B cell (primary cell): ENCODE results near the gene SYNDIG1L. TPM values are rescaled to one million over a fixed set of nuclear protein-coding genes. Genes with fewer than 3 reads are reported as not detected.

Experiments
- ATAC-seq: fragments of 200-7000 bp; cut with Tn5 transposase; one replicate; pipeline ENCODE4 v1.10.0; 2021; ENCODE audit warnings: low read depth, mild to moderate bottlenecking, moderate number of reproducible peaks, moderate library complexity
- CTCF ChIA-PET: fragments of 350-600 bp; sonication (Branson Sonifier 250); formaldehyde crosslinking; loops from one replicate; lab custom pipeline; 2021; ENCODE audit warnings: antibody characterized with exemption, inconsistent platforms; lab: Charles Lee
- POLR2A ChIA-PET: fragments of 350-600 bp; sonication (Branson Sonifier 250); formaldehyde crosslinking; loops from one replicate; lab custom pipeline; 2021; ENCODE audit warnings: antibody characterized with exemption; lab: Charles Lee
- DNase-seq: peaks from one replicate; pipeline ENCODE4 v3.0.0; 2013
- H2AFZ ChIP-seq: 2 replicates; pipeline ENCODE4 v1.6.1; 2012; ENCODE audit warnings: mild to moderate bottlenecking, low read depth, low read length; ENCODE audit not compliant: insufficient read depth, poor library complexity, severe bottlenecking
- H3K27ac ChIP-seq, 2 donors: 1 replicate in 1 of 2; 2 replicates in 1 of 2; pipeline ENCODE4 v1.5.1; 2012 to 2013; ENCODE audit warnings: low read length in 2 of 2, mild to moderate bottlenecking in 2 of 2, moderate library complexity in 1 of 2
- H3K27me3 ChIP-seq, 4 experiments: fragments of 200-600 bp in 1 of 4; sonication (generic) in 1 of 4; replicated peaks in 1 of 4; 1 replicate in 2 of 4; 2 replicates in 2 of 4; pipeline versions ENCODE4 v1.6.1 to v1.7.0; 2013 to 2016; ENCODE audit warnings: low read length in 3 of 4, mild to moderate bottlenecking in 2 of 4, mixed read lengths in 1 of 4, moderate library complexity in 1 of 4; ENCODE audit not compliant: insufficient read depth in 4 of 4, control insufficient read depth in 3 of 4; ENCODE audit errors: control extremely low read depth in 1 of 4
- H3K36me3 ChIP-seq, 2 experiments: replicated peaks in 1 of 2; 1 replicate in 1 of 2; 2 replicates in 1 of 2; pipeline versions ENCODE4 v1.6.1 to v1.7.1; 2013; ENCODE audit warnings: low read length in 1 of 2; ENCODE audit not compliant: insufficient read depth in 2 of 2, control insufficient read depth in 1 of 2; ENCODE audit errors: control extremely low read depth in 1 of 2, extremely low read depth in 1 of 2
- H3K4me1 ChIP-seq, 2 donors: fragments of 200-600 bp in 1 of 2; sonication (generic) in 1 of 2; 1 replicate in 1 of 2; 2 replicates in 1 of 2; pipeline versions ENCODE4 v1.5.1 to v1.6.1; 2013 to 2017; ENCODE audit warnings: low read length in 2 of 2; ENCODE audit not compliant: control insufficient read depth in 2 of 2, insufficient read depth in 2 of 2
- H3K4me2 ChIP-seq: replicated peaks from 2 replicates; pipeline ENCODE3; 2012; ENCODE audit warnings: mild to moderate bottlenecking, low read depth, low read length; ENCODE audit not compliant: poor library complexity, severe bottlenecking
- H3K4me3 ChIP-seq, 5 experiments: fragments of 200-600 bp in 1 of 5; sonication (generic) in 1 of 5; 1 replicate in 3 of 5; 2 replicates in 2 of 5; pipeline versions ENCODE4 v1.5.1 to v1.7.0; 2011 to 2016; ENCODE audit warnings: low read length in 4 of 5, mild to moderate bottlenecking in 4 of 5, low read depth in 2 of 5, control low read depth in 1 of 5, moderate library complexity in 1 of 5; ENCODE audit not compliant: insufficient read depth in 1 of 5; ENCODE audit errors: control extremely low read depth in 1 of 5, extremely low read depth in 1 of 5
- H3K79me2 ChIP-seq: fragments of 200-600 bp; sonication (generic); one replicate; pipeline ENCODE4 v1.6.0; 2016; ENCODE audit warnings: low read length; ENCODE audit not compliant: control insufficient read depth, insufficient read depth
- H3K9ac ChIP-seq: fragments of 200-600 bp; sonication (generic); 2 replicates; pipeline ENCODE4 v1.6.1; 2017; ENCODE audit warnings: mild to moderate bottlenecking, low read length, moderate library complexity
- H3K9me3 ChIP-seq, 3 donors: one replicate each; pipeline versions ENCODE4 v1.6.1 to v1.7.1; 2013; ENCODE audit warnings: low read length in 2 of 3; ENCODE audit not compliant: control insufficient read depth in 2 of 3, insufficient read depth in 1 of 3; ENCODE audit errors: control extremely low read depth in 1 of 3
- H4K20me1 ChIP-seq: 2 replicates; pipeline ENCODE4 v1.6.0; 2012; ENCODE audit warnings: mild to moderate bottlenecking, low read length; ENCODE audit not compliant: insufficient read depth, control insufficient read depth, poor library complexity, severe bottlenecking
- H3K27ac Mint-ChIP-seq: one replicate; pipeline ENCODE4 v1.8.0; 2021; ENCODE audit warnings: mixed read lengths
- H3K27me3 Mint-ChIP-seq: one replicate; pipeline ENCODE4 v1.8.0; 2021; ENCODE audit warnings: mixed read lengths
- H3K4me1 Mint-ChIP-seq: one replicate; pipeline ENCODE4 v1.8.0; 2021; ENCODE audit warnings: mixed read lengths
- H3K4me3 Mint-ChIP-seq: one replicate; pipeline ENCODE4 v1.8.0; 2021; ENCODE audit warnings: mixed read lengths
- H3K9me3 Mint-ChIP-seq: one replicate; pipeline ENCODE4 v1.8.0; 2022; ENCODE audit warnings: mixed read lengths; ENCODE audit not compliant: insufficient read depth
- EZH2 ChIP-seq: IDR thresholded peaks from 2 replicates; pipeline ENCODE4 v1.6.1; 2012; ENCODE audit warnings: borderline replicate concordance, low read depth, mild to moderate bottlenecking, moderate library complexity, low read length; ENCODE audit not compliant: insufficient read depth, poor library complexity, severe bottlenecking
- WGBS: methylation state at CpG from one replicate; pipeline ENCODE4 v1.1.5; 2013; ENCODE audit warnings: missing lambda C conversion rate; ENCODE audit not compliant: insufficient coverage; 5-methylcytosine and 5-hydroxymethylcytosine counted together
- intact Hi-C: fragments of 100-400 bp; cut with micrococcal nuclease; formaldehyde crosslinking; loops from one replicate; pipeline ENCODE4 v1.10.0; 2022
- polyA plus RNA-seq: library from polyadenylated mRNA; depleted of rRNA; stranded (reverse); fragments of >200 nt; gene quantifications from 2 replicates; pipeline ENCODE4 v1.2.3, GENCODE V29; 2012
- total RNA-seq, 2 donors: library from RNA; stranded (reverse); fragments of 120-200 nt in 1 of 2; gene quantifications; 1 replicate in 1 of 2; 2 replicates in 1 of 2; pipeline versions ENCODE4 v1.2.3 to v1.2.4, GENCODE V29; 2013 to 2022
- TF ChIP-seq, protein P1 (sequence below): fragments of 200-600 bp; IDR thresholded peaks from one replicate; pipeline ENCODE4 v1.8.0; 2022; ENCODE audit warnings: antibody characterized with exemption, mild to moderate bottlenecking

SYNDIG1L gene
- total and polyA plus RNA-seq, 2 donors (not counting 1 experiment from before 2014, with no cell fraction given): 0.16 TPM; not detected in 1

DNA sequence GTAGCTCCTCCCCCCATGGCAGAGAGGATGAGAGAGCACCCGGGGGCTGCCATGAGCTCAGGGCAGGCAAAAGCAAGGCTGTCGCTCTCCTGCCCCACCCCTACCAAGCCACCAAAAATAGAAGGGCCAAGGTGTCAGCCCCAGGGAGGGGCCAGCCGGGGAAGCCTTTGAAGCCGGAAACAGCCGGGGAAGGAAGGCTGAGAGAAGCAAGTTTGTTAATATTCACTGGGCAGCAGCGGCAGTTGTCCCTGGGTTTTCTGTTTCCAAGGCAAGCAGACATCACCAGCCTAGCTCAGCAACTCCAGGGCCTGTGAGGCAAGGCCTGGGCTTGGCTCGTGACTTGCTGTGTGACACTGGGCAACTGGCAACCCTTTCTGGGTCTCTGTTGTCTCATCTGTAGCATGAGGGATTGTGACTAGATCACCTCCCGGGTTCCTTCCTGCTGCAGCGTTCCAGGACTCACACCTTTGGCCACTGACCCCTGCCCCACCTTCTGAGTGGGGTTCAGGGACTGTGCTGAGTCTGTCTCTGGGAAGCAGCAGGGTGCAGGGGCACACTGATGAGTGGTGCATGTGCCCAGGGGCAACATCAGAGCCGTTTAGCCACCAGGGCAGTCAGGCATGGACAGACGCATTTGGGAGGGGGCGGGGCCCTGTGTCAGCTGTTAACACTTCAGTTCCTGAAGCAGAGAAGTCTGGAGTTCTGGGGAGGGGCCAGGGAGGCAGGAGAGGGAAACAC, 24.3 kb downstream of the SYNDIG1L start:
- H3K4me3 Mint-ChIP-seq: peak overlapping the region; percentile 97
- Histone ChIP-seq H3K27me3 (no peaks in the 10 kb centered on the region), H3K9me3 (no peaks in the 10 kb centered on the region), H3K4me3 (peak overlapping the region in 4 of 5 experiments; percentile 50 to 67 (median 60)), H3K27ac (peak overlapping the region; percentile 92 to 94), H3K36me3 (no peaks in the 10 kb centered on the region), H3K4me1 (peaks cover 33 to 48% of the 10 kb centered on the region in 2 donors), H4K20me1 (no peaks in the 10 kb centered on the region), H3K9ac (peak overlapping the region; percentile 70), H2AFZ (peak overlapping the region; percentile 75), H3K79me2 (no peaks in the 10 kb centered on the region), H3K4me2 (peak overlapping the region; percentile 84)
- peaks cover 61% of the 10 kb centered on the region for H3K4me1 Mint-ChIP-seq
- H3K27ac Mint-ChIP-seq: peak overlapping the region; percentile 100
- DNase-seq: peak; percentile 92
- no peaks in the 10 kb centered on the region for H3K9me3 Mint-ChIP-seq
- H3K27me3 Mint-ChIP-seq: no peaks in the 10 kb centered on the region
- ChIA-PET CTCF (interaction anchor here (0.8 to 3.5 kb wide), 12 partner anchors 11 to 208 kb away, joined by 3 to 17 read pairs (median 4); partner anchors contain the start of genes ABCD4, ISCA2 and NPC2), POLR2A (interaction anchor here (0.6 to 2.8 kb wide), 3 partner anchors 23 to 99 kb away, joined by 3 to 13 read pairs (median 4); partner anchors contain the start of genes ABCD4, ISCA2 and NPC2)
- WGBS: 1% methylated on average over 12 of the region's 12 CpGs
- intact Hi-C loops: loop anchor here (1.0 to 5.0 kb wide), 7 partner anchors 19 to 1264 kb away; partner anchors contain the start of genes ABCD4, ISCA2, NPC2 and PSEN1
- no peak for TF ChIP-seq EZH2
- TF ChIP-seq, protein P1, sequence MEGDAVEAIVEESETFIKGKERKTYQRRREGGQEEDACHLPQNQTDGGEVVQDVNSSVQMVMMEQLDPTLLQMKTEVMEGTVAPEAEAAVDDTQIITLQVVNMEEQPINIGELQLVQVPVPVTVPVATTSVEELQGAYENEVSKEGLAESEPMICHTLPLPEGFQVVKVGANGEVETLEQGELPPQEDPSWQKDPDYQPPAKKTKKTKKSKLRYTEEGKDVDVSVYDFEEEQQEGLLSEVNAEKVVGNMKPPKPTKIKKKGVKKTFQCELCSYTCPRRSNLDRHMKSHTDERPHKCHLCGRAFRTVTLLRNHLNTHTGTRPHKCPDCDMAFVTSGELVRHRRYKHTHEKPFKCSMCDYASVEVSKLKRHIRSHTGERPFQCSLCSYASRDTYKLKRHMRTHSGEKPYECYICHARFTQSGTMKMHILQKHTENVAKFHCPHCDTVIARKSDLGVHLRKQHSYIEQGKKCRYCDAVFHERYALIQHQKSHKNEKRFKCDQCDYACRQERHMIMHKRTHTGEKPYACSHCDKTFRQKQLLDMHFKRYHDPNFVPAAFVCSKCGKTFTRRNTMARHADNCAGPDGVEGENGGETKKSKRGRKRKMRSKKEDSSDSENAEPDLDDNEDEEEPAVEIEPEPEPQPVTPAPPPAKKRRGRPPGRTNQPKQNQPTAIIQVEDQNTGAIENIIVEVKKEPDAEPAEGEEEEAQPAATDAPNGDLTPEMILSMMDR: no peak
- peak; percentile 89 for ATAC-seq
